G401 (cell line): ENCODE data around the gene SARS1. TPM values are rescaled to one million over a fixed set of nuclear protein-coding genes. Genes with fewer than 3 reads are reported as not detected.
A peak's percentile ranks its signal among the peaks of the same experiment; 100 is the strongest.
"Not testable (repeated sequence)": the region's sequence is repeated elsewhere in the genome, so short reads cannot be mapped to it uniquely, and the experiment has no call there.

Source experiments
- DNase-seq: peaks from one replicate; pipeline ENCODE4 v3.0.0-alpha.2; 2015; ENCODE audit warnings: low spot score
- in situ Hi-C: cut with HindIII; loops from 2 replicates; pipeline ENCODE4 v1.10.0; 2016; ENCODE audit warnings: low sequenced_read_pairs, mixed read lengths
- total RNA-seq: library from RNA; depleted of rRNA; stranded (reverse); fragments of >200 nt; shearing (Covaris generic); gene quantifications from 2 replicates; pipeline ENCODE4 v1.2.3, GENCODE V29; 2014; rRNA removed

SARS1 gene
- total RNA-seq, 1 experiment from 2014 or later, result 214 TPM

DNA sequence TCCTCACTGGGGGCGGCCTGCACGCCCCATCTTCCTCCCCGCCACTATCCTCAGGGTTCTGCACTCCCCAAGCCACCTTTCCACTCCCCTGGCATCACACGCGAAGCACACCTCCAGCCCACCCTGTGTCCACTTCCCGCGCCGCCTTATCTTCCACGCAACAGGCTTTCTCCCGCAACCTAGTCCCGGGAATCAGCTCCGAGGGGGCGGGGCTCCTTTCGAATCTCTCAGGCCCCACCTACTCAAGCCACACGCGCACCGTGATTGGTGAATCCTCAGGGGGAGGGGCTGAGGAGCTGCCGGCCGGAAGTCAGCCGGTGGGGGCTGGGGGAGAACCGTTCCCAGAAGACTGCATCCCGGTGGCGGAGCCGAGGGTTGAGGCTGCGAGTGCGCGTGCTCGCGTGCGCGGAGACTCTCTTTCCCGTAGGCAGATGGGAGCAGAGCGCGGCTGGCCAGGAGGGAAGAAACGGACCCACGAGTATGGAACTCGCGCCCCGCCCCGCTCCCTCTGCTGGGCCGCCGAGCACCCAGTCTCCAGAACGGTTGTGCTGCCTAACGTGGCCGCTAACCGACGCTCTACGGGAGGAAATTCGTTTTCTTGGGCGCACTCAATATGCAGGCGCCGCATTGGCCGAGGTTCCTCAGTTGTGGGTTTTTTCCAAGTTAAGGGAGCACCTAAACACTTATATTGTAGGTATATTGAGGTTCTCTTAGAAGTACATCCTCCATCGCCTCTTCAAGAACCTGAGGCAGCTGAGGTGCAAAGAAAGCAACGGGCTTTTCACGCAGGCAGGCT is 69.4 kb downstream of the SARS1 start, which contains the start of gene PSRC1:
PSRC1 (minus strand) TSS at position 194 of the 796 bp plus-strand sequence.
- in situ Hi-C loops, result no loop called here
- peak; percentile 99 for DNase-seq

DNA sequence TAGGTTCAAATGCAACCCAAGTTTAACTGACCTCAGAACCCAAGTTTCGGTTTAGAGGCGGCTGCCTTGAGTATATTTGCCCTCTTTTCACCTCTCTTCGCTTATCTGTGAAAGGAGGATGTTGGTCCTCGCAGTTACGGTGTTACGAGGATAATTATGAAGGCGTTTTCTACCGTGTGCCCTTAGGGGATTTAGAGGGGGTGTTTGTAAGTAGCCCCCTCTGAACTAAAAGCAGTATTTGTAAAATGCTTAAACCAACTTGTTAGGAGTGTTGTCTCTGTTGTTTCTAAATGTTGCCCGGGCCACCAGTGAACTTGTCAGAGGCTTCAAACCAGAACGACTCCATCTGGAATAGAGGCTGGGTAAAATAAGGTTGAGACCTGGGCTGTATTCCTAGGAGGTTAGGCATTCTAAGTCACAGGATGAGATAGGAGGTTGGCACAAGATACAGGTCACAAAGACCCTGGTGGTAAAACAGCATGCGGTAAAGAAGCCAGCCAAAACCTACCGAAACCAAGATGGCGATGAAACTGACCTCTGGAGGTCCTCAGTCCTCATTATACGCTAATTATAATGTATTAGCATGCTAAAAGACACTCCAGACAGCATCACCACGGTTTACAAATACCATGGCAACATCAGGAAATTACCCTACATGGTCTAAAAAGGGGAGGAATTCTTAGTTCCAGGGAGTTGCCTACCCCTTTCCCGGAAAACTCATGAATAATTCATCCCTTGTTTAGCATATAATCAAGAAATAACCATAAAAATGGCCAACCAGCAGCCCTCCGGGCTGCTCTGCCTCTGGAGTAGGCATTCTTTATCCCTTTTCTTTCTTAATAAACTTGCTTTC is 70.3 kb downstream of the SARS1 start:
- DNase-seq, result no peak
- in situ Hi-C loops, result no loop called here

DNA sequence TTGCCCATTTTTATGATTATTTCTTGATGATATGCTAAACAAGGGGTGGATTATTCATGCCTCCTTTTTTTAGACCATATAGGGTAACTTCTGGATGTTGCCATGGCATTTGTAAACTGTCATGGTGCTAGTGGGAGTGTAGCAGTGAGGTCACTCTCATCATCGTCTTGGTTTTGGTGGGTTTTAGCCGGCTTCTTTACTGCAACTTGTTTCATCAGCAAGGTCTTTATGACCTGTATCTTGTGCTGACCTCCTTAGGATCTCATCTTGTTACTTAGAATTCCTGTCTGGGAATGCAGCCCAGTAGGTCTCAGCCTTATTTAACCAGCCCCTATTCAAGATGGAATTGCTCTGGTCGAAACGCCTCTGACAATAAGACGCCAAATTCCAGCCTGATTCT is 73.0 kb downstream of the SARS1 start:
- DNase-seq, in situ Hi-C loops: not testable (repeated sequence)

Other genes with a start within 250 kb of the SARS1 start
- gene WDR47, start 171.8 kb upstream of the SARS1 start, total RNA-seq, result 5.4 and 7.1 TPM in 2 replicates
- 6.3 and 23.9 TPM in 2 replicates for gene TAF13, start 137.9 kb upstream of the SARS1 start, total RNA-seq
- gene TMEM167B, start 123.2 kb upstream of the SARS1 start, total RNA-seq, result 7.2 and 9.6 TPM in 2 replicates
- not detected in 2 replicates for gene ELAPOR1, start 99.8 kb upstream of the SARS1 start, total RNA-seq
- 4.2 and 5.0 TPM in 2 replicates for gene CELSR2, start 35.6 kb downstream of the SARS1 start, total RNA-seq
- gene PSRC1, start 69.2 kb downstream of the SARS1 start, total RNA-seq, result 46.8 and 58.2 TPM in 2 replicates
- gene MYBPHL, start 93.1 kb downstream of the SARS1 start, total RNA-seq, result 0.18 TPM in 1 of 2 replicates, not detected in the other
- 15.1 and 17.7 TPM in 2 replicates for gene SORT1, start 184.0 kb downstream of the SARS1 start, total RNA-seq
- gene PSMA5, start 212.5 kb downstream of the SARS1 start, total RNA-seq, result 105 and 147 TPM in 2 replicates